ENCODE measurements around the gene CYP8B1. TPM values are rescaled to one million over a fixed set of nuclear protein-coding genes. Genes with fewer than 3 reads are reported as not detected.

CYP8B1 gene
- total and polyA plus RNA-seq, 2 of the 13 experiments (the other 11 are each of a cell fraction or from before 2014, with no cell fraction given) = 0.58 to 2.0 TPM

- TF ChIP-seq ZBTB10 (CRISPR knock-in tag; IDR thresholded peaks at IDR 0.05; ENCODE audit: borderline replicate concordance) (no peak), MTERF4 (CRISPR knock-in tag; IDR thresholded peaks at IDR 0.05) (no peak), GFI1 (CRISPR knock-in tag; IDR thresholded peaks at IDR 0.05; ENCODE audit: borderline replicate concordance) (no peak), ZNF687 (CRISPR knock-in tag; IDR thresholded peaks at IDR 0.05) (no peak), CSRNP1 (CRISPR knock-in tag; IDR thresholded peaks at IDR 0.05) (no peak), ZNF646 (CRISPR knock-in tag; IDR thresholded peaks at IDR 0.05) (peak; percentile 90), ZNF232 (CRISPR knock-in tag; IDR thresholded peaks at IDR 0.05; ENCODE audit: borderline replicate concordance) (no peak), NR2C2 (CRISPR knock-in tag; IDR thresholded peaks at IDR 0.05; ENCODE audit: borderline replicate concordance) (no peak), ZNF512 (CRISPR knock-in tag; IDR thresholded peaks at IDR 0.05) (no peak), ZNF569 (CRISPR knock-in tag; IDR thresholded peaks at IDR 0.05; ENCODE audit: borderline replicate concordance) (no peak)
Measured at GRCh38 chr3:42822828-42823227, 52.9 kb downstream of the CYP8B1 start (continued).

Data from HepG2 (cell line).